ENCODE measurements around the gene DVL1.
"Not testable (repeated sequence)": the region's sequence is repeated elsewhere in the genome, so short reads cannot be mapped to it uniquely, and the experiment has no call there.

The DVL1 gene

GRCh38 chr1:1373815-1374588 lies 24.8 kb upstream of the DVL1 start:
- in situ Hi-C loops (cut with MboI; ENCODE audit: low sequenced_read_pairs), result no loop called here

- in situ Hi-C loops (cut with MboI; ENCODE audit: low sequenced_read_pairs), result no loop called here
These were observed 24.0 kb upstream of the DVL1 start for GRCh38 chr1:1373051-1373814.

GRCh38 chr1:1371746-1372711 lies 22.8 kb upstream of the DVL1 start:
- in situ Hi-C loops (cut with MboI; ENCODE audit: low sequenced_read_pairs), result no loop called here

DNA sequence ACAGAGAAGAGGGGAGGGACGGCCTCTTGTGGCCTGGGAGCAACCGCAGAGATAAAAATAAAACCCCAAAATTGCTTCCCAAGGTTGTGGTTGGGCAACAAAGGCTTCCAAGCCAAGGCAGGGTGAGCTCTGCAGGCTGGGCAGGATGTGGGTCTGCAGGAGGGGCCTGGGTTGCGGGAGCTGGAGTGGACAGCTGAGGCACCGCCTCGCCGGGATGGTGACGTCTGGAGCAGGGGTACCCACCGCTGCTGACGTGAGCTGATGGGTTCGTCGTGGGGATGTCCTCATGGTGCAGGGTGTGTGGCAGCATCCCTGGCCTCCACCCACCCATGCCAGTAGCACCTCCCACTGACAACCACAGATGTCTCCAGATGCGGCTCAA lies 22.1 kb upstream of the DVL1 start:
- in situ Hi-C loops (cut with MboI; ENCODE audit: low sequenced_read_pairs), result no loop called here

- in situ Hi-C loops (cut with MboI; ENCODE audit: low sequenced_read_pairs), result no loop called here
These were observed 21.6 kb upstream of the DVL1 start for GRCh38 chr1:1370771-1371300.

- in situ Hi-C loops (cut with MboI; ENCODE audit: low sequenced_read_pairs), result not testable (repeated sequence)
These were observed 20.9 kb upstream of the DVL1 start for GRCh38 chr1:1370094-1370493.

- in situ Hi-C loops (cut with MboI; ENCODE audit: low sequenced_read_pairs), result no loop called here
These were observed 18.1 kb upstream of the DVL1 start for GRCh38 chr1:1367315-1367714.

GRCh38 chr1:1366699-1367066 lies 17.5 kb upstream of the DVL1 start:
- in situ Hi-C loops (cut with MboI; ENCODE audit: low sequenced_read_pairs), result no loop called here

DNA sequence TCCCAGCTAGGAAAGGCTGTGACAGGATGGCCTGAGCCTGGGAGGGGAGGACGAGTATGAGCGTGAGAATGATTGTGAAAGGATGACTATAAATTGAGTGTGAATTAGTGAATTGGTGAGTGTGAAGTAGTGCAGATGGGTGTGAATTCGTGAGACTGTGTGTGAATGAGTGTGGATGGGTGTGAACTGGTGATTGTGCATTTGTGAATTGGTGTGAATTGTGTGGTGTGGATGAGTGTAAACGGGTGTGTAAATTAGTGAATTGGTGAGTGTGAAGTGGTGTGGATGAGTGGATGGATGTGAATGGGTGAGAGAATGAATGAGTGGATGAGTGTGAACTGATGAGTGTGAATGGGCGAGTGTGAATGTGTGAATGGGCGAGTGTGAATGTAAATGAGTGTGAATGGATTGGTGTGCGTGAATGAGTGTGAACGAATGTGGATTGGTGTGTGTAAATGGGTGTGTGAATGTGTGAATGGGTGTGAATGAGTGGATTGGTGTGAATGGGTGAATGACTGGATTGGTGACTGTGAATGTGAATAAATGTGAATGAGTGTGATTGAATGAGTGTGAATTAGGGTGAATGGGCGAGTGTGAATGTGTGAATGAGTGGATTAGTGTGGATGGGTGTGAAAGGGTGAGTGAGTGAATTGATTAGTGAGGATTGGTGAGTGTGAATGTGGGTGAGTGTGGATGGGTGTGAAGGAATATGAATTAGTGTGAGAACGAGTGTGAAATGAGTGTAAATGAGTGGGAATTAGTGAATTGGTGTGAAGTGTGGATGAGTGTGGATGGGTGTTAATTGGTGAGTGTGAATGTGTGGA lies 16.9 kb upstream of the DVL1 start:
- in situ Hi-C loops (cut with MboI; ENCODE audit: low sequenced_read_pairs), result no loop called here

DNA sequence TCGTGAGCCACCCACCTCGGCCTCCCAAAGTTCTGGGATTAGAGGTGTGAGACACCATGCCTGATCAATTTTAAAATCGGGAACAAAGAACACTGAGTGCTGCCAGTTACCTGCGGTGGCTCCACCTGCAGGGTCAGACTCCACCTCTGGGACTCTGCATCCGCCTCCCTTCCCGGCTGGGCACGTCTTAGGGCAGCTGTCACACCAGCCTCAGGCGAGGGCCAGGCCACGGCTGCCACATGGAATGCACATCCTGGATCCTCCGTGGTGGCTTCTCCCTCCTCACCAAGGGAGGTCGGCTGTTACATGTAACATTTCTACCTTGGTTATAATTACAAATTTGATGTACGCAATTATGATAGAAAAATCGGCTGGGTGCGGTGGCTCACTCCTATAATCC lies 15.0 kb upstream of the DVL1 start:
- in situ Hi-C loops (cut with MboI; ENCODE audit: low sequenced_read_pairs), result no loop called here

- in situ Hi-C loops (cut with MboI; ENCODE audit: low sequenced_read_pairs), result no loop called here
These were observed 12.8 kb upstream of the DVL1 start for GRCh38 chr1:1361982-1362423.

DNA sequence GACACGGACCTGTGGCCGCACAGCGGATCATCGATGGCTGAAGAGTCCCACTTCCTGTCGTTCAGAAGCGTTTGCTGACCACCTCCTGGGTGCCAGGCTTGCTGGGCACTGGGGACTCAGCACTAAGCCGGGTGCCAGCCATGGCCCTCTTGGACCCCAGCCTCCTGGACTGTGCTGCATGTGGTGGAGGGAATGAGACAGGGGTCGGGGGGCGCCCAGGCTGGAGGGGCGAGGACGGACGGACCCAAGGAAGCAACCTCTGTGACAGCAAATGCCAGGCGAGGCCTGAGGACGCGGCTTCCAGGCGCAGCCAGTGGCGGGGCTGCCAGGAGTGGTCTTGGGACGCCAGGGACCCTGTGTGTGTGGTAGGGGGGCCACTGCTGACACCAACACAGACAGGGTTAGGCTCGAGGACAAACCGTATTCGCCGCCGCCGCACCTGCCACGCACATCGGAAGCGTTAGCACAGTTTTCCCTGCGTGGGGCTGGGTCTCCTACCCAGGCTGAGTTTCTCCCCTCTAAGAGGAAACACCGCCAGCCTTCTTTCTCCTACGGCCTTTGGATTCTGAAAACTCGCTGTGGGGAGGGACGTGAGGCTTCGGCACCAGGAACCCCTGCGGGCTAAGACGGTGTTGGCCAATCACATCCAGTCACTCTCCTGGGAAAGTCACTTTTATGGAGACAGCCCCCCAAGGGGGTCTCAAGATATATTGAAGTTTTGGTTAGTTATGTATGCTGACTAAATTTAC lies 12.2 kb upstream of the DVL1 start:
- in situ Hi-C loops (cut with MboI; ENCODE audit: low sequenced_read_pairs), result no loop called here

DNA sequence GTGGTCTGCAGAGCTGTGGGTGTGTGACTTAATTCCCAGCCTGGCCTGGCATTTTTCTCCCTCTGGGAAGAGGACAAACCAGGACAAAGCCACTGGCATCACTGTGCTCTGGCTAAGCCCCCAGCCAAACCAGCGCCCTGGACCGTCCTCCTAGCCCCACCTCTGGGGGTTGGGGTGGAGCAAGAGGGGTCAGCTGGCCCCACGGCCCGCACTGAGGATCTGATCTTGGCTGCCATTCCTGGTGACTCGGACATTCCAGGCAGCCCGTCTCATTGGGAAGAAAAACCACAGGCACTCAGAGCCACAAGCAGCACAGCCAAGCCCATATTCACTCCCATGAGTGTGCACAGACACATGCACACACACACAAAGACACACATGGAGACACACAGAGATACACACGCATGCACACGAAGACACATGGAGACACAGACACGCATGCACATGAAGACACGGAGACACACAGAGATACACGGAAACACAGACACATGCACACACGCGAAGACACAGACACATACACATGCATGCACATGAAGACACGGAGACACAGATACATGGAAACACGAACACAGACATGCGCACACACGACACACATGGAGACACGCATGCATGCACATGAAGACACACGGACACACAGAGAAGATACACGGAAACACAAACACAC lies 11.4 kb upstream of the DVL1 start:
- in situ Hi-C loops (cut with MboI; ENCODE audit: low sequenced_read_pairs), result no loop called here

- in situ Hi-C loops (cut with MboI; ENCODE audit: low sequenced_read_pairs), result no loop called here
These were observed 10.6 kb upstream of the DVL1 start for GRCh38 chr1:1359664-1360468.

DNA sequence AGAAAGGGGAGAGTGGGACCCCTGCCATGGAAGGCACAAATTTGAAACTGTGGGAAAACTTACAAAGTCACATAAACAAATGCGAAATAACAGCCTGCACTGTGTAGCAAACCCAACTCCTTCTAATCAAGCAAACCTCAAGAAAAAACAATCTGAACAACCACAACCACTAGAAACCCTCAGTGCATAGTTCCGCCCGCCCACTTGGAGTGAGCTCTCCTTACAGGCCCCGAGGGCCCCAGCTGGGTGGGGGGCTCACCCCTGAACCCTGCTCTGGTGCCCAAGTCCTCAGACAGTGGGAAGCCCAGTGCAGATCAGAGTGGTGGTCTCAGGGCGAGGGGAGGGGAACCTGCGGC lies 10.1 kb upstream of the DVL1 start:
- in situ Hi-C loops (cut with MboI; ENCODE audit: low sequenced_read_pairs), result no loop called here

- in situ Hi-C loops (cut with MboI; ENCODE audit: low sequenced_read_pairs), result no loop called here
These were observed 9.4 kb upstream of the DVL1 start, which contains the start of gene MXRA8 for GRCh38 chr1:1358433-1359271. TSS of gene MXRA8 (minus strand) at chr1:1358555. CDS start at chr1:1358504, 51 bp downstream.

DNA sequence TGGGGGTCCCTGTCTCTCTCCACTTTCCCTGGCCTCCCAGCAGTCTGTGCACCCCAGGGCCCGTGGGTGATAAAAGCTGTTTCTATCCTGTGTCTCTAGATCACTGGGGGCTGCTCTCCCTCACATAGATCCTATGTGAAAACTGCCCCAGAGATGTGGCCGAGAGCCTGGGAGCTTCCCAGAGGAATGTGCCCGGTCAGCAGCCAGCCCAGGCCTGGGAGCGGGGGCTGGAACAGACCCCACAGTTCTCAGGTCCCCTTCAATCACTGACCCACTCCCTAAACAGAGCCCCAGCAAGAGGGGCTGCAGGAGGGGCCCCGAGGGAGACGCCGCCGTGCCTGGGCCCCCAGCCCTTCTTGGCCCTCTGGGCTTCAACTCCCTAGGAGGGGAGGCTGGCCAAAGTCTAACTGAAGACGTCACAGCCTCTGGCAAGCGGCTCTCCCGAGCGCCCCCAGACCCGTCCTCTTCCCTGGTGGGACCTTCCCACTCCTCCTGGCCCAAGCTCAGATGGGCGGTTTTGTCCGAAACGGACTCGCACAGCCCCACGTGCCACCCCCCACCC lies 8.7 kb upstream of the DVL1 start:
- in situ Hi-C loops (cut with MboI; ENCODE audit: low sequenced_read_pairs), result no loop called here

All from HL-60/S4 treated with phorbol 12-myristate 13-acetate at 8.2 ng/mL for 4 days and 3 days (cell line).